Bronchial epithelial cell (primary cell): ENCODE results near the gene CAMTA1. TPM values are rescaled to one million over a fixed set of nuclear protein-coding genes. Genes with fewer than 3 reads are reported as not detected.

Experiments used
- DNase-seq: peaks from one replicate; pipeline ENCODE4 v3.0.0-alpha.2; 2010; ENCODE audit warnings: low read depth
- FAIRE-seq: peaks from 2 replicates; lab custom pipeline; 2011; peaks lifted over from hg19 to GRCh38; lab: Jason Lieb, UNC
- H3K27me3 ChIP-seq: 2 replicates; pipeline ENCODE4 v1.5.1; 2011; ENCODE audit warnings: low read length; ENCODE audit not compliant: control insufficient read depth, insufficient read depth
- H3K36me3 ChIP-seq: 2 replicates; pipeline ENCODE4 v1.5.1; 2011; ENCODE audit warnings: low read length; ENCODE audit not compliant: control insufficient read depth, insufficient read depth
- H3K4me3 ChIP-seq: 2 replicates; pipeline ENCODE4 v1.5.1; 2011; ENCODE audit warnings: mild to moderate bottlenecking, low read depth, low read length, control low read depth
- total RNA-seq: library from RNA; depleted of rRNA; stranded (reverse); fragments of >200 nt; gene quantifications from 2 replicates; pipeline ENCODE4 v1.2.1, GENCODE V29; 2014
- TF ChIP-seq, protein P1 (sequence below): IDR thresholded peaks from 2 replicates; pipeline ENCODE4 v1.5.1; 2011; ENCODE audit warnings: mild to moderate bottlenecking, moderate library complexity, low read length, control low read depth, inconsistent platforms; ENCODE audit not compliant: insufficient read depth, severe bottlenecking

The CAMTA1 gene
- total RNA-seq, 1 donor from 2014 or later, result 68.2 TPM

DNA sequence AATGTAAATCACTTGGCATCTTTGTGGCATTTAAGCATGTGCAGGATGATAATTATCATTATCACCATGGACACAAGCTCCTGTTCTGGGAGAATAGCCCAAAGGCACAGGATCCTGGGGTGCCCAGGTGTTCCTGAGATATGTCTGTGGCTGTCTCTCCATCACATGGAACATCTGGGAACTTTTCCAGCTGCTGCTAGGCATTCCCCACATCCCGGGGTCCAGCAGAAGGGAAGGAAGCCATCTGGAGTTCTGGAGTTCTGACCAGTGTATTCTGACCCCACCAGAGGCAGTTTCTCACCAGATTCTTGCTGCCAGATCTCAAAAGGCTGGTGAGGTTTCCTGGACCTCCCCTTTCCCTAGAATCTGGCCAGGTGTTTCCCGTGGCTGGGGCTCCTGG lies 726.1 kb downstream of the CAMTA1 start:
- Histone ChIP-seq H3K4me3 (no peak overlapping the region), H3K27me3 (peaks cover 1% of the 10 kb centered on the region), H3K36me3 (no peaks in the 10 kb centered on the region)
- DNase-seq (no peak), FAIRE-seq (no peak)
- TF ChIP-seq, protein P1, sequence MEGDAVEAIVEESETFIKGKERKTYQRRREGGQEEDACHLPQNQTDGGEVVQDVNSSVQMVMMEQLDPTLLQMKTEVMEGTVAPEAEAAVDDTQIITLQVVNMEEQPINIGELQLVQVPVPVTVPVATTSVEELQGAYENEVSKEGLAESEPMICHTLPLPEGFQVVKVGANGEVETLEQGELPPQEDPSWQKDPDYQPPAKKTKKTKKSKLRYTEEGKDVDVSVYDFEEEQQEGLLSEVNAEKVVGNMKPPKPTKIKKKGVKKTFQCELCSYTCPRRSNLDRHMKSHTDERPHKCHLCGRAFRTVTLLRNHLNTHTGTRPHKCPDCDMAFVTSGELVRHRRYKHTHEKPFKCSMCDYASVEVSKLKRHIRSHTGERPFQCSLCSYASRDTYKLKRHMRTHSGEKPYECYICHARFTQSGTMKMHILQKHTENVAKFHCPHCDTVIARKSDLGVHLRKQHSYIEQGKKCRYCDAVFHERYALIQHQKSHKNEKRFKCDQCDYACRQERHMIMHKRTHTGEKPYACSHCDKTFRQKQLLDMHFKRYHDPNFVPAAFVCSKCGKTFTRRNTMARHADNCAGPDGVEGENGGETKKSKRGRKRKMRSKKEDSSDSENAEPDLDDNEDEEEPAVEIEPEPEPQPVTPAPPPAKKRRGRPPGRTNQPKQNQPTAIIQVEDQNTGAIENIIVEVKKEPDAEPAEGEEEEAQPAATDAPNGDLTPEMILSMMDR, result no peak

DNA sequence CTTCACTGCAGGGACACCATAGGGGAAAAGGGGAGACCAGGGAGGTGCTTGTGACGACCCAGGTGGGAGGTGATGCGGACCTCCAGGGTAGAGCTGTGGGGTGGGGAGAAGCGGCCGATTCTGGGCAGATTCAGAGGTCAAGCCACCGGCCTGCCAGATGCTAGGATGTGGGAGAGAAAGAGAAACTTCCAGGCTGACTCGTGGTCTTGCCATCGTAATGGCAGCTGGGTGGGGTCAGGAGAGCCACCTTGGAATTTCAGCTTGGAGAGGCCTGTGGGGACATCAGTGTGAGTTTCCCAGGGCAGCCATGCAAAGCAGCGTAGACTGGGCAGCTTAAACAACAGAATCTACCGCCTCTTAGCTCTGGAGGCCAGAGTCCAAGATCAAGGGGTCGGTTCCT lies 727.8 kb downstream of the CAMTA1 start:
- H3K36me3 ChIP-seq, result no peaks in the 10 kb centered on the region
- TF ChIP-seq, protein P1, result no peak
- FAIRE-seq, result no peak
- H3K27me3 ChIP-seq, result peaks cover 1% of the 10 kb centered on the region
- H3K4me3 ChIP-seq, result no peak overlapping the region
- DNase-seq, result no peak

DNA sequence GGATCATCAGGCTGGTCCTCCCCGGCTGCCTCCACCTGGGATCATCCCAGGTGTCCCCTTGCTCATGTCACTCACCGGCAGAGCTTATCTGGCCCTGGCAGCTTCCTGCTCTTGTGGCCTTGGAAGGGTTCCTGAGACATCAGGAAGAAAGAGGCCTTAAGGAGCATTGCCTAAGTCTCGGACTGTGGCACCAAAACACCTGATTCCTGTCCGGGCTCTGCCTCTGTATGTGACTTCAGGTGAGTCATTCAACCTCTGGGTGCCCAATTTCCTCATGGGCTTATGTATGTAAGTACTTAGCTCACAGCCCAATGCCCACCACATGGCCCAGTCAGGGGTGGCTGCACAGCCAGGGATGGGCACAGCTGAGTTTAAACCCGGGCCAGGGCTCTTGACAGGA lies 729.9 kb downstream of the CAMTA1 start:
- Histone ChIP-seq H3K4me3 (no peak overlapping the region), H3K27me3 (peaks cover 1% of the 10 kb centered on the region), H3K36me3 (no peaks in the 10 kb centered on the region)
- peak; percentile 40 for DNase-seq
- FAIRE-seq, result no peak
- TF ChIP-seq, protein P1, result no peak

DNA sequence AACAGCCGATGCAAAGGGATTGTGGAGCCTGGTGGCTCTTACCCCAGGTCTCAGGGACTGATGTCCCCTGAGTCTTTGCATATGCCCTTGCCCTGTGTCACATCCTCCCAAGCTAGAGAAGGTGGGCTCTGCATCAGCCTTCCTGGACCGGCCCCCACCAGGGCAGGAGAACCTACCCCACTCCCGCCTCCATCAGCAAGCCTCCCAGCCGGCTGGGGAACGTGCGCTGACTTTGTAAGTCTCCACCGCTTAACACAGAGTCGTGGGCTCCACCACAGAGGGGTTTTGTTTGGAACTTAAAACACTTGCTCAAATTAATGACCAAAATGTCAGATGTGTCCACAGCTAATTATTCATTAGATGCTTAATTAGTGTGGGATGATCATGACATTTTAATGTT lies 730.6 kb downstream of the CAMTA1 start:
- Histone ChIP-seq H3K36me3 (no peaks in the 10 kb centered on the region), H3K4me3 (no peak overlapping the region), H3K27me3 (peaks cover 1% of the 10 kb centered on the region)
- TF ChIP-seq, protein P1, result no peak
- no peak for FAIRE-seq
- DNase-seq, result no peak

DNA sequence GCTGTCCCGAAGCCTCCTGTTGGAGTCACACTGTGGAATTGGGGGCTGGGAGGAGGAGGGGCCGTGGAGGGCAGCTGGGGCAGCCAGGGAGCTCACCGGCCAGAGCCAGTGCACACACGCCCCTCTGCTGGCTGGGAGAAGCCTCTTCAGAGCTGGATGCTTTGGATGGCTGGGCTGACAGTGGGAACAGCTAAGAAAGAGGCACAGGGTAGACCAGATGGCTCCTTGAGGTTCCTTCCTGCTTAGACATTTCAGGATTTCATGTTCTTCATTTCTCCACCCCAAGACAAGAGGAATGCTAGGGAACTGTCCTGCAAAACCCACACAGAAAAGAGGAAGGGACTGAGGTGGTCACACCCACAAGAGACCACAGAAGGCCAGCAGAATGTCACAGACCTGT lies 731.1 kb downstream of the CAMTA1 start:
- H3K27me3 ChIP-seq, result peaks cover 1% of the 10 kb centered on the region
- no peak overlapping the region for H3K4me3 ChIP-seq
- DNase-seq (no peak), FAIRE-seq (peak; percentile 18)
- TF ChIP-seq, protein P1, result no peak
- H3K36me3 ChIP-seq, result no peaks in the 10 kb centered on the region

DNA sequence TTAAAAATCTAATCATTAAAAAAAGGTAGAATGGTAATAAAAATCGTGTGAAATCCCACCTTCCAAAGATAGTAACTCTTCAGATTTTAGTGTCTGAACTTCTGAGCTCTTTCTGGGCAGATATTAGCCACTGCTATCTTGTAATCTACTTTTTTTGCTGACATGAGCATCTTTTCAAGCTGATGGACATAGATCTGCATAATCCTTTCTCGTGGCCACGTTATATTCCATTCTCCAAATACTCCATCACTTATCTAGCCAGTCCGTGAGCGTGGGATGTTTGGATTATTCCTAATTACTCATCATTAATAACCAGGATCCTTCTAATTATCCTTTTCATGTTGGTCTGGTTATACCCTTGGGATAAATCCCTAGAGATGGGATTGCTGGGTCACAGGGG lies 731.7 kb downstream of the CAMTA1 start:
- FAIRE-seq, result no peak
- TF ChIP-seq, protein P1, result no peak
- H3K27me3 ChIP-seq, result peaks cover 1% of the 10 kb centered on the region

More for the DNA sequence above, 731.7 kb downstream of the CAMTA1 start:
- Histone ChIP-seq H3K4me3 (no peak overlapping the region), H3K36me3 (no peaks in the 10 kb centered on the region)
- no peak for DNase-seq
